Measurements from ENCODE around the gene EYA2.
"Not testable (repeated sequence)": the region's sequence is repeated elsewhere in the genome, so short reads cannot be mapped to it uniquely, and the experiment has no call there.

The EYA2 gene

DNA sequence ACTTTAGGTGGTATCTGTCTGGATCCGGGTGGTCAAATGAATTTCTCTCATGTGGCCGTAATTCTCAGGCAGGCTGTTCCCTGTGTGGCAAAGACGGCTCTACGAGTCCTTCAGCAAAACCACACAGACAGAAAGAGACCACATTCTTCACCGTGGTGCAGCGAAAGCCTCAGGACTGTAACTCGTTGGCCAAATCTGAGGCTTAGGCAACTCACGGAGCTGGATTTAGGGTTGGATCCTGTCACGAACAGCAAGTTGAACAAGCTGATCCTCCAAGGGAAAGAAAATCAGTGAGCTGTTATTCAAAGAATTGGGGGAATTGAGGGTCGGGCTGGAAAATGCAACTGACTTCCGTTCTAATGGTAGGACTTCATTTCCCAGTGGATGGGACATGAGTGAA, 294.4 kb downstream of the EYA2 start:
- no peak for DNase-seq

DNA sequence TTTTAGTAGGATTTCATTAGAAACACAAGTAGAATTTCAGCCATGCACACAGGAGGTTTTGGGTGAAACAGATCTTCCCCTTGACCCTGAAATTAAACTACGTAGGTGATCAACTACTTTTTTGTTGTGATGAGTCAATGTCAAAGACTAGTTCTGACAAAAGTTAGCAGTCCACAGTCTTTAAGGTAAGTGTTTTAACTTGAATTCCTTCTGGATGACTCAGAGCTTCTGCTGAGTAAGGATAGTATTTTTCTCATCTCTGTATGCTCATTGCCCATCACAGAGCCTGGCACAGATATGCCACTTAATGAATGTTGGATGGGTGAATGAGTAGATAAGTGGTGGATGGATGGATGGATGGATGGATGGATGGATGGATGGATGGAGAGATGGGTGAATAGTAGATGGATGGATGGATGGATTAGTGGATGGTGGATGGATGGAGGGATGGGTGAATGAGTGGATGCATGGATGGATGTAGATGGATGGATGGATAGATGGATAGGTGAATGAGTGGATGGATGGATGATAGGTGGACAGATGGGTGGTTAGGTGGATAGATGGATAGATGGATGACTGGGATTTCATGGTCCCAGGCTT, 296.5 kb downstream of the EYA2 start:
- no peak for DNase-seq

DNA sequence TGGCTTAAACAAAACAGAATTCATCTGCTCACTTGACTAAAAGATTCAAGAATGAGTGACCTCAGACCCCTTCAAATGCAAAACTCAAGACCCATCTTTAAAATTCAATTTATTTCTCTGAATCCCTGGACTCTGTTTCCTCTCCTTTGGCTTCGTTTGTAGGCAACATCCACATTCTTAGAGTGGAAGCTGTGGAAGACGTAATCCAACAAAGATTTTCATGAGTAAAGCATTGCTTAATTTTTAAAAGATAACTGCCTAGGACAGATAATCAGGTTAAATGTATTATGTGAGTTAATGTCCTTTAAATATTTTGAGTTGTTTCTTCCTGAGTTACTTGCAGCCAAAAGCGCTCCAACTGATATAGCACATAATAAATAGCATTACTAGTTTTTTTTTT, 297.3 kb downstream of the EYA2 start:
- DNase-seq: no peak

DNA sequence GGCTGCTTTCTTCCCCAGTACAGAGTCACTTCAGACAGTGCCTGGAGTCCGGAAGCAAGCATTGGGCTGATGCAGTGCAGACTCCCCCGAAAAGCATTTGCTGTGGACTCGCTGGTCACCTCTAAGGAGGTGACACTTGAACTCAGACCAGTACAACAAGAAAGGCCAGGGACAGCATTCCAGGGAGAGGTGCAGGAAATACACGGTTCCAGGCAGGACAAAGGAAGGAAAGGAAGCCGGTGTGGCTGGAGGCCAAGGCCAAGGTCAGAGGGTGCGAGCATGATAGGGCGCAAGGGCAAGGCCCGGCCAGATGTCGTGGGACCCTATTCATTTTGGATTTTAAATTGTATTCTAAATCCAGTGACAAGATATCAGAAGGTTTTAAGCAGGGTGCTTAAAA, 300.9 kb downstream of the EYA2 start:
- DNase-seq: no peak

DNA sequence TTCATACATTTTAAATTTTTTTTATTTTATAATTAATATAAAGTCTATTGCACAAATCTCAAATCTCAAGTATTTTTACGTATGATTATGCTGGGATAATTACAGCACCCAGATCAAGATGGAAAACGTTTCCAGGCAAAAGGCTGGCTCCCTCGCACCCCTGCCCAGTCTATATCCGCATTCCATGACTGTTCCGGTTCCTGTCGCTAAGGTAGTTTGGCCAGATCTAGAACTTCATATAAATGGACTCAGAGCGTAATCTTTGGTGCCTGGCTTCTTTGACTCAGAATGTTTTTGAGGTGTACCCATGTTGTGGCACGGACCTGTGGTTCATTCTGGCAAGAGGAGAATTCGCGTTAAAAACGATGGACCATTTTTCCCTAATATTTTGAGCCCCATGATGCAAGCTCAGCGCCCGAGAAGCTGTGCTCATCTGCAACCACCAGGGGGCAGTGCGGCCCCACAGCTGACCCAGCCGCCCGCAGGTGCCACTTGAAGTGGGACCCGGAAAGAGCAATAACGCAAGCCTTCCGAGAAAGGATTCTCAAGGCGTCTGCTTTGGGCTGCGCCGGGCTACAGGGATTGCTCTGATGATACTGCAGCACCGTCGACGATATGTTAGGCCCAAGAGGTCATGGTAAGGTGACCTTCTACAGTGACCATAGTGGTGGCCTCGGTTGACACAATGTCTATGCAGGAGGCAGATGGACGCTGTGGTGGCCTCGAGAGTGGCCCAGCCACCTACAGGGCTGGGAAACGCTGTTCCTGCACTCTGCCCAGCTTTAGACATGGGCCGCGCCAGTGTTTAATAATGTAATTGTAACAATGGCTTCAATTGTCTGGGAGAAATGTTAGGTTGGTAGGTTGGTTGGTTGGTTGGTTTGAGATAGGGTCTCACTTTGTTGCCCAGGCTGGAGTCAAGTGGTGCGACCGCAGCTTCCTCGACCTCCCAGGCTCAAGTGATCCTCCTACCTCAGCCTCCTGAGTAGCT, 301.7 kb downstream of the EYA2 start:
- DNase-seq: peak; percentile 52 to 89

DNA sequence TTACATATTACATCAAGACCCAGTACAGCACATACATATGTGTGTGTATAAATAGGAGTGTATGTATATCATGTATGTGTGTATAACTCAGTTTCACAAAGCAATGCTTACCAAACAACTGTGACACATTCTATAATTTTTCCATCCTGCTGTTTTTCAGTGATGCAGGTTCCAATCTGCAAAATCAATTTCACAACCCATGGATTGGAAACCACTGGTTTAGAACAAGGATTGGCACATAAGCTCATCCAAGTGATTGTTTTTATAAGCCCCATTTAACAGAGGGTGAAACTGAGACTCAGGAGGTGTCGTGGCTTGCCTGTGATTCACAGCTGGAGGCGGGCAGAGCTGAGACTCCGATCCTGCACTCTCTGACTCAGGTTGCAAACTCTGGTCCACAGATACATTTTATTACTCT, 303.6 kb downstream of the EYA2 start:
- no peak for DNase-seq

DNA sequence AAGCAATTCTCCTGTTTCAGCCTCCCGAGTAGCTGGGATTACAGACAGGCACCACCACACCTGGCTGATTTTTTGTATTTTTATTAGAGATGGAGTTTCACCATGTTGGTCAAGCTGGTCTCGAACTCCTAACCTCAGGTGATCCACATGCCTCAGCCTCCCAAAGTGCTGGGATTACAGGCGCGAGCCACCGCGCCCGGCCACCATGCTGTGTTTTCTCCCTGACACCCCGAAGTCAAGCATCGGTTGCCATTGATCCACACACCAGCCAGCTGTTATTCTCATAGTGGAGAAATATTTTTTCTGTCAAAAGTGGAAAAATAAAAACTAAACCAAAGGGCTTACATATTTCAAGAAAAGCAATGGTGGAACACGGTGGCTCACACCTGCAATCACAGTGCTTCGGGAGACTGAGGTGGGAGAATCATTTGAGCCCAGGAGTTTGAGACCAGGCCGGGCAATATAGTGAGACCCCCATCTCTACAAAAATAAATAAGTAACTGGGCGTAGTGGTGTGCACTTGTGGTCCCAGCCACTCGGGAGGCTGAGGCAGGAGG, 304.4 kb downstream of the EYA2 start:
- DNase-seq: no peak

DNA sequence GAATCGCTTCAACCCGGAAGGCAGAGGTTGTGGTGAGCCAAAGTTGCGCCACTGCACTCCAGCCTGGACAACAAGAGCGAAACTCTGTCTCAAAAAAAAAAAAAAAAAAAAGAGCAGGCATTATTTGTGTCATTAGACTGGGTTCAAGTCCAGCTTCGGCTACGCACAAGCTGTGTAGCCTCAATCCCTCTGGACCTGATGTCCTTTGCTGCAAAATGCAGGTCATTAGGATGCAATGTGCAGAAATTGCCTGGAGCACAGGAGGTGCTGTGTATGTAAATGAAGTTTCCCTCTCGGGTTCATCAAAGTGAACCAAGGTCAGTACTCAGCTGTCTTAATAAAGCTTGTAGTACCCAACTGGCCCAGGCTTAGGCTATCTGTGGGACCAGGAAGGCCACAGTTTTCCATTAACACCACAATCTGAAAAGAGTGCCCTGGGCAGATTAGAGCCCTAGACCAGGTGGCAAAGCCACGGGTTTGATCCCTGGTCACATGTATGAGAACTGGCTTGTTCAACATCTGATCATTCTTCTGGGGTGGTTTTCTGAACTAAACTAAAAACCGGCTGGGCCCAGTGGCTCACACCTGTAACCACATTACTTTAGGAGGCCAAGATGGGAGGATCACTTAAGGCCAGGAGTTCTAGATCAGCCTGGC, 306.6 kb downstream of the EYA2 start:
- DNase-seq: peak in 1 of 2 experiments; percentile 23

DNA sequence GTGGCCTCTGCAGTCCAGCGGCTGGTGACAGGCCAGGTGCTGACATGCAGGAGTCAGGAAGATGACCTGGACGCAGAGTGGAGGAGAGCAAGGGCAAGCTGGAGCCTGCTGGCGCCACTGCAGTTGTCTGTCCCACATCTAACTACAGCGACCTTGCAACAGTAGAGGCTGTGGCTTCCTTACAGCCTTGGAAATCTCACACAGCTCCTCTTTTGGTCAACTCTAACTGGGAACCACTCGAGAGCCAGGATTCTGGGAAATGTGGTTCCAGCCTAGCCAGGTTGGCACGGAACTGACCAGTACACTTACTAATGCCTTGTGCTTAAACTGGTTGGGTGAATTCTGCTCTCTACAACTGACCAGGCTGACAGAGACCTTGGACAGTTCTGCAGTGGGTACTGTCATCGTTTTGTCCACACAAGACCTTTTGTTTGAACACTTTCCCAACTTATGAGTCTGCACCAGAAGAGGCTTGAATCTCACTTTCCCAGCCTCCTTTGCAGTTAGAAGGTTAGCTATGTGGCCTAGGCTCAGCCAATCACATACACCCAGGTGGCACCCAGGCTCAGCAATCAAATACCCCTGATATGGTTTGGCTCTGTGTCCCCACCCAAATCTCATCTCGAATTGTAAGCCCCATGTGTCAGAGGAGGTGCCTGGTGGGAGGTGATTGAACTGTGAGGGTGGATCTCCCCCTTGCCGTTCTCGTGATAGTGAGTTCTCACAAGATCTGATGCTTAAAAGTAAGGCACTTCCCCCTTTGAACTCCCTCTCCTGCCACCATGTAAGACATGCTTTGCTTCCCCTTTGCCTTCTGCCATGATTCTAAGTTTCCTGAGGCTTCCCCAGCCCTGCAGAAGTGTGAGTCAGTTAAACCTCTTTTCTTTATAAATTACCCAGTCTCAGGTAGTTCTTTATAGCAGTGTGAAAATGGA, 308.4 kb downstream of the EYA2 start:
- DNase-seq: no peak

DNA sequence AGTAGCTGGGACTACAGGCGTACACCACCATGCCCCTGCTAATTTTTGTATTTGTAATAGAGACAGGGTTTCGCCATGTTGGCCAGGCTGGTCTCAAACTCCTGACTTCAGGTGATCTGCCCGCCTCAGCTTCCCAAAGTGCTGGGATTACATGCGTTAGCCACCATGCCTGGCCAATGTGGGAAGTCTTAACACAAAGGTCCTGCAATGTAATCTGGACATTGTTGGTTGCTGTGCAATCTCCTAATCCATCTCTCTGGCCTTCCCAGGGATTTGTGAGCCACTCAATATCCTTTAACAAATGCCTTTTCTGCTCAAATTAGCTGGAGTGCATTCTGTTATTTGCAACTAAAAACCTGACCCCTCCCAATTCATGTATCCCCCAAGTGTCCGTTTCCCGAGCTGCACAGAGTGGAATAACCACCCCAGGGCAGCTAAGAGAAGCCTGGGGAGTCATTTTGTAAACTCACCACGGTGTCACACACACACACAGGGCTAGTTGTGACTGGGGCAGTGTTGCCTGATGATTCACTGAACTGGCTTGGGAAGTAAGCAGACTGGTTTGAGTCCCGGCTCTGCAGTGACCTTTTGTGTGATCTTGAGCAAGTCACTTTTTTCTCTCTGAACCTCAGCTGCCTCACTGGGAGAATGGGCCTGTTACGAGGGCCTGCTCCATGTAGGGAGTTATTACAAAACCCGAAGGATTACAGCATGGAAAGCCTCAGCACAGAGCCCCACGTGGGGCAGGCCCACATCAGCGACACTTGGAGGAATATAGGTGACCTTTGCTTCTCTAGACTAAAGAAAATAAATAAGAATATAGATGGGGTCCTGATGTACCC, 309.6 kb downstream of the EYA2 start:
- no peak for DNase-seq

DNA sequence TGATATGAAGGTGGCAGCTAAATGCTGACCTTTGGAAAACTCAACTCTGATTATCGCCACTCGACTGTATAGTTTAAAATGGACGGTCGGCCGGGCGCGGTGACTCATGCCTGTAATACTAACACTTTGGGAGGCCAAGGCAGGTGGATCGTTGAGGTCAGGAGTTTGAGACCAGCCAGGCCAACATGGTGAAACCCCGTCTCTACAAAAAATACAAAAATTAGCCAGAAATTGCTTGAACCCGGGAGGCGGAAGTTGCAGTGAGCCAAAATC, 310.1 kb downstream of the EYA2 start:
- not testable (repeated sequence) for DNase-seq

DNA sequence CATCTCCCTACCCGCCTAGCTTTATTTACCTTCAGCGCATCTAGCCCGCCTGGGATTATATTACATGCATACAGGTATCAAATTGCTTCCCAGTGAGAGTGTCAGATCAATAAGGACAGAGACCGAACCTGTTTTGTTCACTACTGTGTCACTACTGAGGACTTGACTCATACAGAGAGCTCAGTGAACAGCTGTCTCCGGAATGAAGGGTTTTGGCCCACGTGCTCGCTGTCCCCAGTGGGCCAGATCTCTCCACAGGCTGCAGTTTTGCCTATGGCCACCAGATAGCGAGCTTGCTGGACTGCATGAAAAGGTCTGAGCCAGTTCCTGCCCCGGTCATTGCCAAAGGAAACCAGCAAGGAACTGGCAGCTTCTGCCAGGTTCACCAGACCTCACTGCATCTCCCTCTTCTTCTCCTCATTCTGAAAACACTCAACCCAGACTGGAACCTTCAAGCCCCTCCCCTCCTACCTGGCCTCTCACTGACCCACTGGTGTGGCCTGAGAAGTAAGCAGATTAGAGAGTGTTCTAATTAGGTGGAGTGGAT, 311.0 kb downstream of the EYA2 start:
- peak; percentile 49 to 87 for DNase-seq

DNA sequence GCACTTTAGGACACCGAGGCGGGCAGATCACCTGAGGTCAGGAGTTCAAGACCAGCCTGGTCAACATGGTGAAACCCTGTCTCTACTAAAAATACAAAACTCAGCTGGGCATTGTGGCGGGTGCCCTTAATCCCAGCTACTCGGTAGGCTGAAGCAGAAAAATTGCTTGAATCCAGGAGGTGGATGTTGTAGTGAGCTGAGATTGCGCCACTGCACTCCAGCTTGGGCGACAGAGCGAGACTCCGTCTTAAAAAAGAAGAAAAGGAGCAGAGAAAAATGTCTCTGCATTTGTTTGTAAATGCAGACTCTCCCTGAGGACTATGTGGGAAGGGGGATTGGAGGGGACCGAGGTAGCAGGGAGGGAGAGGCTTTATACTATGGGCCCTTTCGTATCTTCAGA, 311.9 kb downstream of the EYA2 start:
- not testable (repeated sequence) for DNase-seq

DNA sequence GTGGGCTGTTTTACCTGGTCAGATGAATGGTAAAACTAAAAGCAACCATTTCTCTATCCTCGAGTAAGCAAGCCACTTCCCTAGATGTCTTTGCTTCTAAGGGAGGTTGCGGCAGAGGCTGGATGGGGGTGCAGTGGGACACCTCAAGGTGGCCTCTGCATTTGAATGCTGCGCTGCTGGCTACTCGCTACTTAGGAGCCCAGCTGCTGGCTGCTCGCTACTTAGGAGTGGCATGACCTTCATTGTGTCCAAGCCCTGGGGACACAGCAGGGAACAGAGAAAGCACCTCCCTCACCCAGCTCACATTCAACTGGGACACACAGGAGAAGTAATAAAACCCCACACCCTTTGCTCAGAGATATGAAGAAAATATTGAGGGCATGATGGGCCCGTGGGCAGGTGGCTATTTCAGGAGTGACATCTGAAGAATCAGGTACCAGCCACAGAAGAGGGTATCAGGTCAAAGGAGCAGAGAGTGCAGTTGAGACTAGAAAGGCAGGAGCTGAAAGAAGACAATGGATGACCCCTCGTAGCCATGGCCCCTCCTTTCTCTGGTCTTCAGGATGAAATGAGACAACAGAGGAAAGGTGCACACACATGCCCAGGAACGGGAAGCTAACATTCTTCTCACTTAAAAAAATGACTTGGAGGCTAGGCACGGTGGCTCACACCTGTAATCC, 312.5 kb downstream of the EYA2 start:
- no peak for DNase-seq

DNA sequence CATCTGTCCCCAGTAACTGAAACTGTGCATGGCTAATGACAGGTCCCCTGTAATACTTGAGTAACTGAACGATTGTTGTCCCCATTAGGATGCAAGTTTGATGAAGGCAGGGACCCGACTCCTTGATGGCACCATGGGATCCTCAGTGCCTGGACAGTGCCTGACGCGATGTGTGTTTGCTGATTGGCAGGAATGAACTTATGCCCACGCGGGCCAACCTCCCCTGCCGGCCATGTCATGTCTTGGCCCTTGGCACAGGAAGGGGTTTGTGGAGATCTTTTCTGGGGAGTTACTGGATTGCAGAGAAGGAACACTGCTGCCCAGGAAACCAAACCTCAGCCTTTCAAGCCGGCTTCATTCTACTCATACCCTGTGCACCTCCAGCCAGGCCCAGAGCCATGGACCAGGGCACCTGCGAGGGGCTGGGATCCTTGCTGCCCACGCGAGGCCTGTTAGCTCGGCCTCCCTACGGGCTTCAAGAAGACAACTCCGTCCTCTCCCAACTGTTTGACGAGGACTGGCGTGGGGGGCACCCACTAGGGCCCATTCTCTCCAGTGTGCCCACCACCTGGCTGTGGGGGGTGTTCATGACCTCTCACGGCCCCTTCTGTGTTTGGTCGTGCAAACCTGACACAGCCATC, 314.0 kb downstream of the EYA2 start:
- DNase-seq: no peak

DNA sequence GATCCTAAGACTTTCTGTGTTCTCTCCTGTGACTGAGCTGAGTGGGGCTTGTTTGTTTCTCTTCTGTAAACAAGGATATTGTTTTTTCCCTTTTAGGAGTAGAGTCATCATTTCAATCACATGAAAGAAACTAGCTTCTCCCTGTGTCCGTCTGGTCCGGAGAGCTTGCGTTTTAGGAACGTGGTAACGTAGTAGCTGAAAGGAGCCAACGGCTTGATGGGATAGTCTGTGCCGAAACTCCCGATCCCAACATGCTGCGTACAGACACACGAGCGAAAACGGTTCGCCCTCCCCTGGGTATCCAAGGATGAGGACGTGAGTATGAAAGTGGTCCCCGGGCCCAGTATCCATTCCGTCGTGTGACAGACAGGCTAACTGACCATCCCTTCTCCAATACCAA, 315.3 kb downstream of the EYA2 start:
- DNase-seq: no peak

DNA sequence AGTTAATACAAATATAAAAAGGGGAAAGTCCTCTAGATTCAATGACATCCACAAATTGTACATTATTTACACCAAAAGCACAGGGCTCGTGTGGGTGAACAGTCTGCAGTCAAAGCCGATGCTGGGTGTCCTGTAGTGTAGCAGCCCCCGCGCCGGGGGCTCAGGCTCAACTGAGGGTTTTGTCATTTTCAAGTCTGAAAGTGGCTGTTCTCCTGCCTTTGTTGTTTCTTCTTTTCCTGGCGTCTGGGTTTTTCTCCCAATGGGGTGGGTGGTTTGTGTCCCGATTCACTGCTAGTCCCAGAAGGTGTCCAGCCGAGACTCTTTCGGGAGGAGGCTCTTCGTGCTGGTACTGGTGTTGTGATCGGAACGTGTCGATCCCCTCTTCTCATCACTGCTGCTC, 315.8 kb downstream of the EYA2 start:
- no peak for DNase-seq

DNA sequence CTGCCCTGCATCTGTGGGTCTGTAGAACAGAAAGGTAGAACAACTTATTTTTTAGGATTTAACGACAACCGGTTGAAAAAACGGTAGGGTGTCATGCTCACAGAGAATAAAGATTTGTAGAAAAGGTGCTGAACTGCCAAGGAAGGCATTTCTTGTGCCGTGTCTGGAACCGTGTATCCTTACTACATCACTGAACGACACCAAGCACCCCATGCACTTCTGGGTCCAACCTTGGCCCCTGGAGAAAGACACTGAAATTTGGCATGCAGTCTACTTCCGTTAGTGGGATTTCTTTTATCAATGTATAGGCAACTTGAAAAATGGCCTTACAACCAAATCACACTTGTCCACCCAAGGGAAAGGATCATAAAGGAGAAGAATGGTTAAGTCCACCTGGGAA, 316.4 kb downstream of the EYA2 start:
- no peak for DNase-seq

DNA sequence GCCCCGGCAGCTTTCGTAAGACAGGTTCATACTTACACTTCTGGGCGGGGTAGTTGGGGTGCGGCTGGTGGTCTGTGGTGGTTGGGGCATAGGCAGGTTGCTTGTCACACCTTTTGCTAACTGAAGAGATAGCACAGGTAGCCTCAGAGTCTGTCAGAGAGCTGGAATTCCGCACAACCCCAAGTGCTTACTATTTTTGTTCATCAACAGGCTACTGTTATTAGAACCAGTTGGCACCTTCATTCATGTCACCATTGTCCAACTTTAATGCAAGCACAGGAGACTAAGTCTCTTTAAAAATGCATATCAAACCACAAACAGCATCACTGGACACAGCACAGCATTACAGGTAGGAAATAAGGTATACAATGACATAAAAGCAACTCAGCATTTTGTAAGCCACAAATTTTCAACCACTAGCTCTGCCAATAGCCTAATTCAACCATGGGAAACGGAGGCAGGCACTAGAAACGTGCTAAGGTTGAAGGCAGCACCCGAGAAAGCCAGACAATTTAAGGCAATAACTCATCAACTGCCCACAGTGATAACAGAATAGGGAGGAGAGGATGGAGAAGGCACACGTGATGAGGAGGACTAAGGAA, 318.1 kb downstream of the EYA2 start:
- no peak for DNase-seq

DNA sequence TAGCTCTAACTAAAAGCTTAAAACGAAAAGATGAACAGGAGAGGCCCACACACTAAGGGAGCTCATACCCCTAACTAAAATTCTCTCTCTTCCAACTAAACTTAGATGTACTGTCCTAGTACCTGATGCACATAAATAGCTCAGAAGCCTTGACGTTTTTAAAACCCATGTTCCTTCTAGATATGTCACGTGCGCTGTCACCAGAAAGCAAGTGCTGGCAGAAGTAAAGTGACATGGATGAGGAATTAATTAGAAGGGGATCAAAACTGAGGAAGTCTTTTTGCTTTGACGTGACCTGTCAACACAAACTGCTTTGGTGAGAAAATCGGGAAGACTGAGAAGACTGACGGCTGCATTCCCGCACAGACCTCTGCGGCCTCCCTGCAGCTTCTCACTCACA, 319.3 kb downstream of the EYA2 start:
- no peak for DNase-seq

Measured in NCI-H526 (cell line).